ENCODE results near the gene TM2D3. TPM values are rescaled to one million over a fixed set of nuclear protein-coding genes. Genes with fewer than 3 reads are reported as not detected.

TM2D3 gene
- total RNA-seq, 1 experiment from 2014 or later, result 35.2 TPM

DNA sequence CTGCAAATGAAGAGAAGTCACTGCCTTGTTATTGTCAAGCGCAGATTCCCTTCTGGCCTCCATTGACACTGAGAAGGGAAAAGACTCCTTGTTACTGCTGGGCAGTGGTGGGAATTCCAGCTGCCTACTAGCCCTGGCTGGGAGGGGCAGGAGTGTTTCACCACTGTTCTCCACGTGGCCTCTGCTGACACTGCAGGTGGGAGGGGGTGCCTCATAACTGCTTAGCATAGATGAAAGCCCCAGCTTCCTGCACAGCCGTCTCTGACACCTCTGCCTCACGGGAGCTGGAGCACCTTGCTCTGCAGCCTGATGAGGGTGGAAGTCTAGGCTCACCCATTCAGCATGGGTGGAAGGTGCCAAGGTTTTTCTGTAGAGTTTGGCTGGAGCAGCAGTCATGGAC is 52.1 kb downstream of the TM2D3 start:
- RAD21 ChIA-PET (ENCODE audit: low non-redundant PET in 1 of 2, low total read pairs in 2 of 2, uncharacterized antibody in 2 of 2, unreplicated experiment in 2 of 2), result no interaction called here
- no peaks in the 10 kb centered on the region for H3K79me2 ChIP-seq (ENCODE audit: insufficient read depth, low read length)
- H3K9me3 ChIP-seq (ENCODE audit: control insufficient read depth in 1 of 2, insufficient read depth in 1 of 2, low read depth in 1 of 2, low read length in 2 of 2), result no peaks in the 10 kb centered on the region
- no peak overlapping the region for H3K4me3 ChIP-seq (replicated peaks in 1 of 2; ENCODE audit: low read depth in 1 of 2, low read length in 2 of 2)
- intact Hi-C loops (cut with micrococcal nuclease), result no loop called here
- no peaks in the 10 kb centered on the region for H3K27me3 ChIP-seq (ENCODE audit: insufficient read depth, low read length)
- no peaks in the 10 kb centered on the region for H4K20me1 ChIP-seq (ENCODE audit: insufficient read depth)
- H3K4me2 ChIP-seq (ENCODE audit: low read length), result no peak overlapping the region
- ATAC-seq, result peak; percentile 46; the same call in 1 of the 2 replicates
- 0 out of 4 replicates have a peak, but pooled peaks cover 0 to 2% of the 10 kb centered on the region in 2 experiments for H3K4me1 ChIP-seq (ENCODE audit: control insufficient read depth in 1 of 2, insufficient read depth in 2 of 2, low read length in 2 of 2)
- CTCF ChIA-PET, result no interaction called here
- no TSS peak for BruUV-seq (replicated peaks)
- H3K36me3 ChIP-seq (ENCODE audit: control insufficient read depth in 1 of 2, insufficient read depth in 2 of 2, low read length in 2 of 2), result no peaks in the 10 kb centered on the region
- no peak for DNase-seq (ENCODE audit: low read depth, low spot score)
- no peak overlapping the region for H3K9ac ChIP-seq (ENCODE audit: low read length)
- H3K27ac ChIP-seq (ENCODE audit: low read depth, low read length), result no peak overlapping the region
- POLR2A ChIA-PET, result no interaction called here
- TF ChIP-seq CBX3 (IDR thresholded peaks at IDR 0.05; ENCODE audit: low read depth) (no peak), SP1 (IDR thresholded peaks at IDR 0.05; ENCODE audit: low read depth) (no peak), JUND (IDR thresholded peaks at IDR 0.05) (no peak), EZH2phosphoT487 (IDR thresholded peaks at IDR 0.05; ENCODE audit: borderline replicate concordance) (no peak), CEBPB (IDR thresholded peaks at IDR 0.05; ENCODE audit: low read depth) (no peak), POLR2A (IDR thresholded peaks at IDR 0.05; ENCODE audit: borderline replicate concordance, extremely low read depth, insufficient read depth, insufficient read length) (no peak)
- TF ChIP-seq, protein P1, sequence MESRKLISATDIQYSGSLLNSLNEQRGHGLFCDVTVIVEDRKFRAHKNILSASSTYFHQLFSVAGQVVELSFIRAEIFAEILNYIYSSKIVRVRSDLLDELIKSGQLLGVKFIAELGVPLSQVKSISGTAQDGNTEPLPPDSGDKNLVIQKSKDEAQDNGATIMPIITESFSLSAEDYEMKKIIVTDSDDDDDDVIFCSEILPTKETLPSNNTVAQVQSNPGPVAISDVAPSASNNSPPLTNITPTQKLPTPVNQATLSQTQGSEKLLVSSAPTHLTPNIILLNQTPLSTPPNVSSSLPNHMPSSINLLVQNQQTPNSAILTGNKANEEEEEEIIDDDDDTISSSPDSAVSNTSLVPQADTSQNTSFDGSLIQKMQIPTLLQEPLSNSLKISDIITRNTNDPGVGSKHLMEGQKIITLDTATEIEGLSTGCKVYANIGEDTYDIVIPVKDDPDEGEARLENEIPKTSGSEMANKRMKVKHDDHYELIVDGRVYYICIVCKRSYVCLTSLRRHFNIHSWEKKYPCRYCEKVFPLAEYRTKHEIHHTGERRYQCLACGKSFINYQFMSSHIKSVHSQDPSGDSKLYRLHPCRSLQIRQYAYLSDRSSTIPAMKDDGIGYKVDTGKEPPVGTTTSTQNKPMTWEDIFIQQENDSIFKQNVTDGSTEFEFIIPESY (IDR thresholded peaks at IDR 0.05; ENCODE audit: extremely low read depth, insufficient replicate concordance, low read length), result no peak
- TF ChIP-seq, protein P2, sequence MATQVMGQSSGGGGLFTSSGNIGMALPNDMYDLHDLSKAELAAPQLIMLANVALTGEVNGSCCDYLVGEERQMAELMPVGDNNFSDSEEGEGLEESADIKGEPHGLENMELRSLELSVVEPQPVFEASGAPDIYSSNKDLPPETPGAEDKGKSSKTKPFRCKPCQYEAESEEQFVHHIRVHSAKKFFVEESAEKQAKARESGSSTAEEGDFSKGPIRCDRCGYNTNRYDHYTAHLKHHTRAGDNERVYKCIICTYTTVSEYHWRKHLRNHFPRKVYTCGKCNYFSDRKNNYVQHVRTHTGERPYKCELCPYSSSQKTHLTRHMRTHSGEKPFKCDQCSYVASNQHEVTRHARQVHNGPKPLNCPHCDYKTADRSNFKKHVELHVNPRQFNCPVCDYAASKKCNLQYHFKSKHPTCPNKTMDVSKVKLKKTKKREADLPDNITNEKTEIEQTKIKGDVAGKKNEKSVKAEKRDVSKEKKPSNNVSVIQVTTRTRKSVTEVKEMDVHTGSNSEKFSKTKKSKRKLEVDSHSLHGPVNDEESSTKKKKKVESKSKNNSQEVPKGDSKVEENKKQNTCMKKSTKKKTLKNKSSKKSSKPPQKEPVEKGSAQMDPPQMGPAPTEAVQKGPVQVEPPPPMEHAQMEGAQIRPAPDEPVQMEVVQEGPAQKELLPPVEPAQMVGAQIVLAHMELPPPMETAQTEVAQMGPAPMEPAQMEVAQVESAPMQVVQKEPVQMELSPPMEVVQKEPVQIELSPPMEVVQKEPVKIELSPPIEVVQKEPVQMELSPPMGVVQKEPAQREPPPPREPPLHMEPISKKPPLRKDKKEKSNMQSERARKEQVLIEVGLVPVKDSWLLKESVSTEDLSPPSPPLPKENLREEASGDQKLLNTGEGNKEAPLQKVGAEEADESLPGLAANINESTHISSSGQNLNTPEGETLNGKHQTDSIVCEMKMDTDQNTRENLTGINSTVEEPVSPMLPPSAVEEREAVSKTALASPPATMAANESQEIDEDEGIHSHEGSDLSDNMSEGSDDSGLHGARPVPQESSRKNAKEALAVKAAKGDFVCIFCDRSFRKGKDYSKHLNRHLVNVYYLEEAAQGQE (IDR thresholded peaks at IDR 0.05; ENCODE audit: low read depth), result no peak
- H3K9me2 ChIP-seq (ENCODE audit: insufficient read depth), result no peaks in the 10 kb centered on the region
- H2AFZ ChIP-seq (ENCODE audit: low read depth, low read length, poor library complexity, severe bottlenecking), result no peak overlapping the region

All from HCT116 (cell line).